ENCODE data around the gene SBF2.
"Not testable (repeated sequence)": the region's sequence is repeated elsewhere in the genome, so short reads cannot be mapped to it uniquely, and the experiment has no call there.

The SBF2 gene

GRCh38 chr11:10041748-10042446 is 252.1 kb downstream of the SBF2 start:
- DNase-seq (ENCODE audit: low read depth), result no peak
- H3K4me3 ChIP-seq (ENCODE audit: low read length), result no peak overlapping the region
- TF ChIP-seq, protein P1, sequence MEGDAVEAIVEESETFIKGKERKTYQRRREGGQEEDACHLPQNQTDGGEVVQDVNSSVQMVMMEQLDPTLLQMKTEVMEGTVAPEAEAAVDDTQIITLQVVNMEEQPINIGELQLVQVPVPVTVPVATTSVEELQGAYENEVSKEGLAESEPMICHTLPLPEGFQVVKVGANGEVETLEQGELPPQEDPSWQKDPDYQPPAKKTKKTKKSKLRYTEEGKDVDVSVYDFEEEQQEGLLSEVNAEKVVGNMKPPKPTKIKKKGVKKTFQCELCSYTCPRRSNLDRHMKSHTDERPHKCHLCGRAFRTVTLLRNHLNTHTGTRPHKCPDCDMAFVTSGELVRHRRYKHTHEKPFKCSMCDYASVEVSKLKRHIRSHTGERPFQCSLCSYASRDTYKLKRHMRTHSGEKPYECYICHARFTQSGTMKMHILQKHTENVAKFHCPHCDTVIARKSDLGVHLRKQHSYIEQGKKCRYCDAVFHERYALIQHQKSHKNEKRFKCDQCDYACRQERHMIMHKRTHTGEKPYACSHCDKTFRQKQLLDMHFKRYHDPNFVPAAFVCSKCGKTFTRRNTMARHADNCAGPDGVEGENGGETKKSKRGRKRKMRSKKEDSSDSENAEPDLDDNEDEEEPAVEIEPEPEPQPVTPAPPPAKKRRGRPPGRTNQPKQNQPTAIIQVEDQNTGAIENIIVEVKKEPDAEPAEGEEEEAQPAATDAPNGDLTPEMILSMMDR (IDR thresholded peaks at IDR 0.05; ENCODE audit: insufficient read depth, low read depth, low read length, missing control alignments), result no peak

DNA sequence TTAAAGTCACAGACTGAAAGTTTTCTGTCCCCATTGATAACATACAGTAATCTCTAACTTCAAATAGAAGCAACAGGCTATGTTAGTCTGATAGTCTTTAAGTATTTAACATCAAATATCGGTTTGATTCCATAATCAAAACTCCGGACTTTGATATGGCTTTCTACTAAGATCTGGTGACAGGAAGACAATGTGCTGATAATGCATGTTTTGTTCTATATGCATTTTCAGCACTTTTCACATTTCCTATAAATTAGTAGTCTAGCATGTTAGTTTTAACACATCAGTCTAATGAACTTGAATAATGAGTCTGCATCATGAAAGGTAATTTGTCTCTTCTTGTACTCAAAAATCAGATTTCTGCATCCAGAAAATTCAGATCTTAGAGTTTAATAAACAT is 252.7 kb downstream of the SBF2 start:
- no peak overlapping the region for H3K4me3 ChIP-seq (ENCODE audit: low read length)
- TF ChIP-seq, protein P1 (IDR thresholded peaks at IDR 0.05; ENCODE audit: insufficient read depth, low read depth, low read length, missing control alignments), result no peak
- no peak for DNase-seq (ENCODE audit: low read depth)

DNA sequence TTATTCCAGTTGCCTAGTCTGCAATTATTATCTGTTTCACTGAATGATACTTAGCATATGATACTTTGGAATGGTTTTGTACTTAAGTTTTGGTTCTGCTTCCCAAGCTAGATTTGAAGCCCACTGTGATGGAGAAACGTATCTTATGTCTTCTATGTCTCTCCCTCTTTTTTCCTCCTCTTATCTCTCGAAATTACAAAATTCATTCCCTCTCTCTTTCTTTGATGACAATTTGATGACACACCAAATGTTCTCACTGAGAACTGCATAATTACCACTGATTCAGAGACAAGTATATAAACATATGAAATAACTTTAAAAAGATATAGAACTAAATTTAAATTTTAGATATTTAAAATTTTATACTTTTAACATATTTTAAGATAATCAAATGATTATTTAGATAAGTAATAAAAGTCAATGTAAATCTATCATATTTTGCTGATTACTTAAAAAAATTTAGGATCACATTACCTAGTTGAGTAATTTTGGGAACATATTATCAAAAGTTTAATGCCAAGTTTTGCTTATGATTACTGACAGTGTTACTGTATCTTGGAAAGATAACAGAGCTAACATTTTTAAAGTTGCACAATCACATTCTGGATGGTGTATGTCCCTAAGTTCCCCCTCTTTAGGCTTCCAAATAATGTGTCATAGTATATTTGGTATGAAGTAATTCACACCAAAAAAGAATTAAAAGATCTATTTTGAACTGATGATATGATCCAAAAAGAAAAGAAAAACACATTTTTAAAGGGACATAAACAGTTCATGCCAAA is 255.3 kb downstream of the SBF2 start:
- DNase-seq (ENCODE audit: low read depth), result no peak
- TF ChIP-seq, protein P1 (IDR thresholded peaks at IDR 0.05; ENCODE audit: insufficient read depth, low read depth, low read length, missing control alignments), result no peak

GRCh38 chr11:10035932-10036331 is 258.1 kb downstream of the SBF2 start:
- H3K4me3 ChIP-seq (ENCODE audit: low read length); DNase-seq (ENCODE audit: low read depth): not testable (repeated sequence)

More for the DNA sequence above, 255.3 kb downstream of the SBF2 start:
- no peak overlapping the region for H3K4me3 ChIP-seq (ENCODE audit: low read length)

DNA sequence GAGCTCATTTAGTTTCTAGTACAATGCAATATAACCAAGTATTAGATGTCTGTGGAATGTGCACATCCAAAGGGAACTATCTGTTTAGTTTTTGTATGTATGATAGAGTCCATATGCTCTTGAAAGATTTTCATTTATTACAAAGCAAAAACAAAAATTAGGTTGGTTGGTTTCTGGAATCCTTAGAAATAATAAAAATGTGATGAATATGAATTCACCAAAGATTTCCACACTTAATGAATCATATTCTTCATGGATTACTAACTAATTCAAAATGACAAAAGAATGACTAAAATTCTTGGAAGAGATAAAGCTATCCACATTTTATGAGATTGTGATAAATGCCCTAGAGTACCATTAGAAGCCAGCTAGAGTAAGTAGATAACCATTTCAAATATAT is 261.1 kb downstream of the SBF2 start:
- peak; percentile 7 for DNase-seq (ENCODE audit: low read depth)
- TF ChIP-seq, protein P1 (IDR thresholded peaks at IDR 0.05; ENCODE audit: insufficient read depth, low read depth, low read length, missing control alignments), result no peak
- no peak overlapping the region for H3K4me3 ChIP-seq (ENCODE audit: low read length)

DNA sequence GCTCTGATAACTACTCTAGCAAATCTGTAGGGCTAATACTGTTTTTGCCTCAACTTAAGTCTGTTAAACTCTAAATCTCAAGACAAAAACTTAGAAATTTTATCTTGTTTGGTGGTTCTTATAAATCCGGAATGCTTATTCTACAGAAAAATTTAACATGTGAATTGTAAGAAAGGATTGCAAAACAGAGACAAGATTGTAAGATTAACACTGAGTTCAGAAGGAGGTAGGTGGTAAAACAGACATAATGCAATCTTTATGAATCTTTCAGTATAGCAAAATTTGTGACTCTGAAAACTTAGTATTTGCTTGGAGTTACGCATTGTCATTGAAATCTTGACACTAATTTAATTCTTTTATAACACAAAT is 263.9 kb downstream of the SBF2 start:
- no peak for DNase-seq (ENCODE audit: low read depth)

More for the DNA sequence above, 263.9 kb downstream of the SBF2 start:
- no peak overlapping the region for H3K4me3 ChIP-seq (ENCODE audit: low read length)
- TF ChIP-seq, protein P1 (IDR thresholded peaks at IDR 0.05; ENCODE audit: insufficient read depth, low read depth, low read length, missing control alignments), result no peak
